ENCODE measurements around the gene DKK1. TPM values are rescaled to one million over a fixed set of nuclear protein-coding genes. Genes with fewer than 3 reads are reported as not detected.

DKK1 gene
- total and polyA plus RNA-seq, 2 of the 13 experiments (the other 11 are each of a cell fraction or from before 2014, with no cell fraction given) = 123 to 262 TPM

GRCh38 chr10:52313933-52314821, at the start of gene DKK1 (continued):
- TF ChIP-seq, protein P1, sequence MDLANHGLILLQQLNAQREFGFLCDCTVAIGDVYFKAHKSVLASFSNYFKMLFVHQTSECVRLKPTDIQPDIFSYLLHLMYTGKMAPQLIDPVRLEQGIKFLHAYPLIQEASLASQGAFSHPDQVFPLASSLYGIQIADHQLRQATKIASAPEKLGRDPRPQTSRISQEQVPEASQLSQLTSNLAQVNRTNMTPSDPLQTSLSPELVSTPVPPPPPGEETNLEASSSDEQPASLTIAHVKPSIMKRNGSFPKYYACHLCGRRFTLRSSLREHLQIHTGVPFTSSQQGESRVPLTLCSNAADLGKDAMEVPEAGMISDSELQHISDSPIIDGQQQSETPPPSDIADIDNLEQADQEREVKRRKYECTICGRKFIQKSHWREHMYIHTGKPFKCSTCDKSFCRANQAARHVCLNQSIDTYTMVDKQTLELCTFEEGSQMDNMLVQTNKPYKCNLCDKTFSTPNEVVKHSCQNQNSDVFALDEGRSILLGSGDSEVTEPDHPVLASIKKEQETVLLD (CRISPR knock-in tag; IDR thresholded peaks at IDR 0.05; ENCODE audit: low read depth) = no peak; the same call in 1 of the 2 replicates
- TF ChIP-seq, protein P2, sequence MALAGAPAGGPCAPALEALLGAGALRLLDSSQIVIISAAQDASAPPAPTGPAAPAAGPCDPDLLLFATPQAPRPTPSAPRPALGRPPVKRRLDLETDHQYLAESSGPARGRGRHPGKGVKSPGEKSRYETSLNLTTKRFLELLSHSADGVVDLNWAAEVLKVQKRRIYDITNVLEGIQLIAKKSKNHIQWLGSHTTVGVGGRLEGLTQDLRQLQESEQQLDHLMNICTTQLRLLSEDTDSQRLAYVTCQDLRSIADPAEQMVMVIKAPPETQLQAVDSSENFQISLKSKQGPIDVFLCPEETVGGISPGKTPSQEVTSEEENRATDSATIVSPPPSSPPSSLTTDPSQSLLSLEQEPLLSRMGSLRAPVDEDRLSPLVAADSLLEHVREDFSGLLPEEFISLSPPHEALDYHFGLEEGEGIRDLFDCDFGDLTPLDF (CRISPR knock-in tag; IDR thresholded peaks at IDR 0.05) = no peak
- TF ChIP-seq CHD4 (IDR thresholded peaks at IDR 0.05; ENCODE audit: borderline replicate concordance, low read length) = no peak
- TF ChIP-seq, protein P3, sequence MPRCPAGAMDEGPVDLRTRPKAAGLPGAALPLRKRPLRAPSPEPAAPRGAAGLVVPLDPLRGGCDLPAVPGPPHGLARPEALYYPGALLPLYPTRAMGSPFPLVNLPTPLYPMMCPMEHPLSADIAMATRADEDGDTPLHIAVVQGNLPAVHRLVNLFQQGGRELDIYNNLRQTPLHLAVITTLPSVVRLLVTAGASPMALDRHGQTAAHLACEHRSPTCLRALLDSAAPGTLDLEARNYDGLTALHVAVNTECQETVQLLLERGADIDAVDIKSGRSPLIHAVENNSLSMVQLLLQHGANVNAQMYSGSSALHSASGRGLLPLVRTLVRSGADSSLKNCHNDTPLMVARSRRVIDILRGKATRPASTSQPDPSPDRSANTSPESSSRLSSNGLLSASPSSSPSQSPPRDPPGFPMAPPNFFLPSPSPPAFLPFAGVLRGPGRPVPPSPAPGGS (CRISPR knock-in tag; IDR thresholded peaks at IDR 0.05) = no peak; the same call in 1 of the 2 replicates
- TF ChIP-seq KDM4B (CRISPR knock-in tag; IDR thresholded peaks at IDR 0.05) = no peak
- TF ChIP-seq ZNF879 (CRISPR knock-in tag; IDR thresholded peaks at IDR 0.05) = no peak
- TF ChIP-seq FOXP1 (IDR thresholded peaks at IDR 0.05) = peak; percentile 22; the same call in 1 of the 2 replicates
- peak; percentile 83; the same call in 1 of the 2 replicates for TF ChIP-seq FOXP1 (CRISPR knock-in tag; IDR thresholded peaks at IDR 0.05)
- TF ChIP-seq, protein P4, sequence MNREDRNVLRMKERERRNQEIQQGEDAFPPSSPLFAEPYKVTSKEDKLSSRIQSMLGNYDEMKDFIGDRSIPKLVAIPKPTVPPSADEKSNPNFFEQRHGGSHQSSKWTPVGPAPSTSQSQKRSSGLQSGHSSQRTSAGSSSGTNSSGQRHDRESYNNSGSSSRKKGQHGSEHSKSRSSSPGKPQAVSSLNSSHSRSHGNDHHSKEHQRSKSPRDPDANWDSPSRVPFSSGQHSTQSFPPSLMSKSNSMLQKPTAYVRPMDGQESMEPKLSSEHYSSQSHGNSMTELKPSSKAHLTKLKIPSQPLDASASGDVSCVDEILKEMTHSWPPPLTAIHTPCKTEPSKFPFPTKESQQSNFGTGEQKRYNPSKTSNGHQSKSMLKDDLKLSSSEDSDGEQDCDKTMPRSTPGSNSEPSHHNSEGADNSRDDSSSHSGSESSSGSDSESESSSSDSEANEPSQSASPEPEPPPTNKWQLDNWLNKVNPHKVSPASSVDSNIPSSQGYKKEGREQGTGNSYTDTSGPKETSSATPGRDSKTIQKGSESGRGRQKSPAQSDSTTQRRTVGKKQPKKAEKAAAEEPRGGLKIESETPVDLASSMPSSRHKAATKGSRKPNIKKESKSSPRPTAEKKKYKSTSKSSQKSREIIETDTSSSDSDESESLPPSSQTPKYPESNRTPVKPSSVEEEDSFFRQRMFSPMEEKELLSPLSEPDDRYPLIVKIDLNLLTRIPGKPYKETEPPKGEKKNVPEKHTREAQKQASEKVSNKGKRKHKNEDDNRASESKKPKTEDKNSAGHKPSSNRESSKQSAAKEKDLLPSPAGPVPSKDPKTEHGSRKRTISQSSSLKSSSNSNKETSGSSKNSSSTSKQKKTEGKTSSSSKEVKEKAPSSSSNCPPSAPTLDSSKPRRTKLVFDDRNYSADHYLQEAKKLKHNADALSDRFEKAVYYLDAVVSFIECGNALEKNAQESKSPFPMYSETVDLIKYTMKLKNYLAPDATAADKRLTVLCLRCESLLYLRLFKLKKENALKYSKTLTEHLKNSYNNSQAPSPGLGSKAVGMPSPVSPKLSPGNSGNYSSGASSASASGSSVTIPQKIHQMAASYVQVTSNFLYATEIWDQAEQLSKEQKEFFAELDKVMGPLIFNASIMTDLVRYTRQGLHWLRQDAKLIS (CRISPR knock-in tag; IDR thresholded peaks at IDR 0.05) = peak; percentile 95
- TF ChIP-seq FOXM1 (CRISPR knock-in tag; IDR thresholded peaks at IDR 0.05) = no peak
- TF ChIP-seq ZNF607 (CRISPR knock-in tag; IDR thresholded peaks at IDR 0.05; ENCODE audit: borderline replicate concordance) = 0 out of 2 replicates have a peak, but pooled peaks have one; percentile 26
- TF ChIP-seq, protein P5, sequence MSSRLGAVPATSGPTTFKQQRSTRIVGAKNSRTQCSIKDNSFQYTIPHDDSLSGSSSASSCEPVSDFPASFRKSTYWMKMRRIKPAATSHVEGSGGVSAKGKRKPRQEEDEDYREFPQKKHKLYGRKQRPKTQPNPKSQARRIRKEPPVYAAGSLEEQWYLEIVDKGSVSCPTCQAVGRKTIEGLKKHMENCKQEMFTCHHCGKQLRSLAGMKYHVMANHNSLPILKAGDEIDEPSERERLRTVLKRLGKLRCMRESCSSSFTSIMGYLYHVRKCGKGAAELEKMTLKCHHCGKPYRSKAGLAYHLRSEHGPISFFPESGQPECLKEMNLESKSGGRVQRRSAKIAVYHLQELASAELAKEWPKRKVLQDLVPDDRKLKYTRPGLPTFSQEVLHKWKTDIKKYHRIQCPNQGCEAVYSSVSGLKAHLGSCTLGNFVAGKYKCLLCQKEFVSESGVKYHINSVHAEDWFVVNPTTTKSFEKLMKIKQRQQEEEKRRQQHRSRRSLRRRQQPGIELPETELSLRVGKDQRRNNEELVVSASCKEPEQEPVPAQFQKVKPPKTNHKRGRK (CRISPR knock-in tag; IDR thresholded peaks at IDR 0.05) = no peak
- TF ChIP-seq EEA1 (CRISPR knock-in tag; IDR thresholded peaks at IDR 0.05; ENCODE audit: borderline replicate concordance) = no peak
- TF ChIP-seq MXI1 (IDR thresholded peaks at IDR 0.05; ENCODE audit: borderline replicate concordance, low read depth, low read length) = 0 out of 3 replicates have a peak, but pooled peaks have one; percentile 24

Measured in HepG2 (cell line).